ENCODE measurements around the gene DOCK1. TPM values are rescaled to one million over a fixed set of nuclear protein-coding genes. Genes with fewer than 3 reads are reported as not detected.

Gene DOCK1
- total RNA-seq, 1 donor from 2014 or later, result 57.8 TPM

- no peak for TF ChIP-seq CTCF (IDR thresholded peaks at IDR 0.05)
- H3K9me3 Mint-ChIP-seq (ENCODE audit: low read depth), result no peaks in the 10 kb centered on the region
- no peak overlapping the region for H3K4me3 Mint-ChIP-seq (ENCODE audit: unreplicated experiment)
- H3K4me1 Mint-ChIP-seq (ENCODE audit: low read depth), result peaks cover 16% of the 10 kb centered on the region
- no peak overlapping the region for H3K27ac Mint-ChIP-seq (ENCODE audit: unreplicated experiment)
- no peak for DNase-seq (ENCODE audit: low spot score)
- H3K27me3 Mint-ChIP-seq (ENCODE audit: low read depth), result no peaks in the 10 kb centered on the region
- H3K36me3 Mint-ChIP-seq (ENCODE audit: low read depth), result no peaks in the 10 kb centered on the region
Measured at GRCh38 chr10:126963354-126963753, 58.1 kb downstream of the DOCK1 start.

GRCh38 chr10:126964190-126964589, 59.0 kb downstream of the DOCK1 start:
- H3K27me3 Mint-ChIP-seq (ENCODE audit: low read depth), result no peaks in the 10 kb centered on the region

GRCh38 chr10:126966938-126967337, 61.7 kb downstream of the DOCK1 start:
- no peaks in the 10 kb centered on the region for H3K9me3 Mint-ChIP-seq (ENCODE audit: low read depth)
- no peaks in the 10 kb centered on the region for H3K27me3 Mint-ChIP-seq (ENCODE audit: low read depth)
- no peak overlapping the region for H3K4me3 Mint-ChIP-seq (ENCODE audit: unreplicated experiment)
- no peak overlapping the region for H3K27ac Mint-ChIP-seq (ENCODE audit: unreplicated experiment)
- no peaks in the 10 kb centered on the region for H3K36me3 Mint-ChIP-seq (ENCODE audit: low read depth)
- peaks cover 13% of the 10 kb centered on the region for H3K4me1 Mint-ChIP-seq (ENCODE audit: low read depth)
- TF ChIP-seq CTCF (IDR thresholded peaks at IDR 0.05), result no peak
- no peak for DNase-seq (ENCODE audit: low spot score)

More at GRCh38 chr10:126964190-126964589, 59.0 kb downstream of the DOCK1 start:
- DNase-seq (ENCODE audit: low spot score), result no peak
- Mint-ChIP-seq H3K4me1 (ENCODE audit: low read depth) (peaks cover 16% of the 10 kb centered on the region), H3K9me3 (ENCODE audit: low read depth) (no peaks in the 10 kb centered on the region), H3K27ac (ENCODE audit: unreplicated experiment) (no peak overlapping the region), H3K36me3 (ENCODE audit: low read depth) (no peaks in the 10 kb centered on the region), H3K4me3 (ENCODE audit: unreplicated experiment) (no peak overlapping the region)
- TF ChIP-seq CTCF (IDR thresholded peaks at IDR 0.05), result no peak

GRCh38 chr10:126969310-126969709, 64.1 kb downstream of the DOCK1 start:
- H3K27me3 Mint-ChIP-seq (ENCODE audit: low read depth), result no peaks in the 10 kb centered on the region
- H3K36me3 Mint-ChIP-seq (ENCODE audit: low read depth), result no peaks in the 10 kb centered on the region
- peaks cover 34% of the 10 kb centered on the region for H3K4me1 Mint-ChIP-seq (ENCODE audit: low read depth)
- peak; percentile 46 for TF ChIP-seq CTCF (IDR thresholded peaks at IDR 0.05)
- H3K4me3 Mint-ChIP-seq (ENCODE audit: unreplicated experiment), result no peak overlapping the region
- DNase-seq (ENCODE audit: low spot score), result no peak
- no peak overlapping the region for H3K27ac Mint-ChIP-seq (ENCODE audit: unreplicated experiment)
- H3K9me3 Mint-ChIP-seq (ENCODE audit: low read depth), result no peaks in the 10 kb centered on the region

- H3K4me1 Mint-ChIP-seq (ENCODE audit: low read depth), result peaks cover 24% of the 10 kb centered on the region
- no peaks in the 10 kb centered on the region for H3K27me3 Mint-ChIP-seq (ENCODE audit: low read depth)
- H3K36me3 Mint-ChIP-seq (ENCODE audit: low read depth), result peaks cover 5% of the 10 kb centered on the region
- TF ChIP-seq CTCF (IDR thresholded peaks at IDR 0.05), result no peak
- no peaks in the 10 kb centered on the region for H3K9me3 Mint-ChIP-seq (ENCODE audit: low read depth)
- peak overlapping the region; percentile 51 for H3K4me3 Mint-ChIP-seq (ENCODE audit: unreplicated experiment)
- DNase-seq (ENCODE audit: low spot score), result no peak
- peak overlapping the region; percentile 87 for H3K27ac Mint-ChIP-seq (ENCODE audit: unreplicated experiment)
Measured at GRCh38 chr10:126972635-126973414, 67.6 kb downstream of the DOCK1 start.
